NCI-H2196 (cell line): ENCODE data around the gene SLC19A3.

Experiments
- DNase-seq: peaks from one replicate; lab custom pipeline; 2025; ENCODE audit not compliant: unreplicated experiment; lab: John Stamatoyannopoulos, UW

SLC19A3 gene

GRCh38 chr2:227634201-227634600, 83.6 kb downstream of the SLC19A3 start:
- no peak for DNase-seq
